Tibial artery (tissue), 4 donors: ENCODE measurements around the gene MYOZ3.
A peak's percentile ranks its signal among the peaks of the same experiment; 100 is the strongest.

ENCODE experiments used
- DNase-seq, 2 donors: peaks; one replicate each; pipeline ENCODE4 v3.0.0-alpha.2; 2019
- H3K27ac ChIP-seq, 2 donors: fragments of 200-600 bp; sonication (generic) in 1 of 2; 1 replicate in 1 of 2; 2 replicates in 1 of 2; pipeline ENCODE4 v1.5.1; 2018 to 2019; ENCODE audit warnings: mild to moderate bottlenecking in 1 of 2
- H3K27me3 ChIP-seq, 2 donors: fragments of 200-600 bp; sonication (generic) in 1 of 2; one replicate each; pipeline versions ENCODE4 v1.5.1 to v1.6.0; 2016 to 2019
- H3K36me3 ChIP-seq, 3 donors: fragments of 200-600 bp; sonication (generic) in 2 of 3; one replicate each; pipeline ENCODE4 v1.5.1; 2016 to 2019; ENCODE audit warnings: mild to moderate bottlenecking in 2 of 3
- H3K4me1 ChIP-seq, 4 donors: fragments of 200-600 bp; sonication (generic) in 2 of 4; 1 replicate in 3 of 4; 2 replicates in 1 of 4; pipeline ENCODE4 v1.5.1; 2016 to 2019
- H3K4me3 ChIP-seq, 2 donors: fragments of 200-600 bp; sonication (generic) in 1 of 2; 1 replicate in 1 of 2; 2 replicates in 1 of 2; pipeline ENCODE4 v1.5.1; 2018 to 2019; ENCODE audit warnings: mild to moderate bottlenecking in 2 of 2
- H3K9me3 ChIP-seq, 3 donors: fragments of 200-600 bp; sonication (generic) in 1 of 3; one replicate each; pipeline ENCODE4 v1.5.1; 2016 to 2019
- intact Hi-C: fragments of 100-400 bp; cut with DNase I; formaldehyde crosslinking; loops from one replicate; pipeline ENCODE4 v1.15.0; 2023; ENCODE audit warnings: low total_unique reads
- TF ChIP-seq, protein P1 (sequence below), 2 experiments: fragments of 200-600 bp in 1 of 2; fragments of 450-650 bp in 1 of 2; IDR thresholded peaks; one replicate each; pipeline ENCODE4 v1.5.1; 2017 to 2019; ENCODE audit warnings: antibody characterized with exemption in 2 of 2, mild to moderate bottlenecking in 1 of 2, moderate library complexity in 1 of 2

The MYOZ3 gene

DNA sequence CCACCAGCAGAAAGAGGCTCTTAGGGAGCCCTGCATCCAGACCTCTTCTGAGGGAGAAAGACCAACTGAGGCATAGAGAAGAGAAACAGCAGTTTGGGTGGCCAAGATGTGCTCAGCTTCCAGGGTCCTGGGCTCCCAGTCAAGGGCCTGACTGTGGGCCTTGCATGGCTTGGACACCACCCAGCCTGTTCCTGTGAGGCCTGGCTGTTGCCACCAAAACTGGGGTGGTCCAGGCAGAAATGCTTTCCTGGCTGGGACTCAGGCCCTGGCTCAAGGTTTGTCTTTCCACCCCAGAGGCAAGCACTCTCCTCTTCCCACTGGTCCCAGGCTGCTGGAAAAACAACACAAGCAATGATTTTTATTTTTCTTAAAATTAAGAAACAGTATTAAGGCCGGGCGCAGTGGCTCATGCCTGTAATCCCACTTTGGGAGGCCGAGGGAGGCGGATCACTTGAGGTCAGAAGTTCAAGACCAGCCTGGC, 13.3 kb downstream of the MYOZ3 start:
- Histone ChIP-seq H3K9me3 (no peaks in the 10 kb centered on the region), H3K27me3 (peaks cover 0 to 4% of the 10 kb centered on the region in 2 donors), H3K4me1 (peaks cover 0 to 46% (median 41%) of the 10 kb centered on the region in 4 donors), H3K36me3 (no peaks in the 10 kb centered on the region), H3K27ac (peak overlapping the region; percentile 74 to 79), H3K4me3 (no peak overlapping the region)
- DNase-seq, result peak; percentile 82 to 87
- TF ChIP-seq, protein P1, sequence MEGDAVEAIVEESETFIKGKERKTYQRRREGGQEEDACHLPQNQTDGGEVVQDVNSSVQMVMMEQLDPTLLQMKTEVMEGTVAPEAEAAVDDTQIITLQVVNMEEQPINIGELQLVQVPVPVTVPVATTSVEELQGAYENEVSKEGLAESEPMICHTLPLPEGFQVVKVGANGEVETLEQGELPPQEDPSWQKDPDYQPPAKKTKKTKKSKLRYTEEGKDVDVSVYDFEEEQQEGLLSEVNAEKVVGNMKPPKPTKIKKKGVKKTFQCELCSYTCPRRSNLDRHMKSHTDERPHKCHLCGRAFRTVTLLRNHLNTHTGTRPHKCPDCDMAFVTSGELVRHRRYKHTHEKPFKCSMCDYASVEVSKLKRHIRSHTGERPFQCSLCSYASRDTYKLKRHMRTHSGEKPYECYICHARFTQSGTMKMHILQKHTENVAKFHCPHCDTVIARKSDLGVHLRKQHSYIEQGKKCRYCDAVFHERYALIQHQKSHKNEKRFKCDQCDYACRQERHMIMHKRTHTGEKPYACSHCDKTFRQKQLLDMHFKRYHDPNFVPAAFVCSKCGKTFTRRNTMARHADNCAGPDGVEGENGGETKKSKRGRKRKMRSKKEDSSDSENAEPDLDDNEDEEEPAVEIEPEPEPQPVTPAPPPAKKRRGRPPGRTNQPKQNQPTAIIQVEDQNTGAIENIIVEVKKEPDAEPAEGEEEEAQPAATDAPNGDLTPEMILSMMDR (IDR thresholded peaks at IDR 0.05), result no peak
- intact Hi-C loops, result no loop called here

GRCh38 chr5:150675069-150675468, 14.0 kb downstream of the MYOZ3 start:
- no peaks in the 10 kb centered on the region for H3K36me3 ChIP-seq
- no peaks in the 10 kb centered on the region for H3K9me3 ChIP-seq
- H3K4me1 ChIP-seq, result peaks cover 0 to 46% (median 41%) of the 10 kb centered on the region in 4 donors
- H3K27me3 ChIP-seq, result peaks cover 0 to 4% of the 10 kb centered on the region in 2 donors
- H3K27ac ChIP-seq, result peak overlapping the region; percentile 74 to 79
- H3K4me3 ChIP-seq, result no peak overlapping the region
- intact Hi-C loops, result no loop called here
- DNase-seq, result no peak
- TF ChIP-seq, protein P1 (IDR thresholded peaks at IDR 0.05), result no peak

GRCh38 chr5:150676578-150676977, 15.5 kb downstream of the MYOZ3 start:
- no peak for DNase-seq
- no peaks in the 10 kb centered on the region for H3K36me3 ChIP-seq
- H3K27me3 ChIP-seq, result peaks cover 0 to 3% of the 10 kb centered on the region in 2 donors
- H3K9me3 ChIP-seq, result no peaks in the 10 kb centered on the region
- H3K4me1 ChIP-seq, result peaks cover 0 to 40% (median 34%) of the 10 kb centered on the region in 4 donors
- H3K27ac ChIP-seq, result no peak overlapping the region
- TF ChIP-seq, protein P1 (IDR thresholded peaks at IDR 0.05), result no peak
- intact Hi-C loops, result no loop called here
- H3K4me3 ChIP-seq, result no peak overlapping the region

DNA sequence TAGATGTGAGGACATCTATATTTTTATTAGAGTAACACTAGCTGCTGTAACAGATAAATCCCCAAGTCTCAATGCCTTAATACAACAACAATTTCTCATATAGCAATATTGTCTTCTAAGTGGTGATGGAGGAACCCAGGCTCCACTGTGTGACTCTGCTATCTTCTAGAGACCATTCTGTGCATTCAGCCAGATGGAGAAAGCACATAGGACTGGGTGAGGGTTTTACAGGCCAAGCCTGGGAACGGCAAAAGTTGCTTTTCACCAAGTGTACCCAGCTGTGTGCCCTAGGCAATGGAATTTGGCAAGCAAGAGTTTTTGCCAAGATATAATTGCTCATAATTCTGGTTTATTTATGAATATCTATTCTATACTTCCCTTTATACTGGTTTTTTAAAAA, 28.1 kb downstream of the MYOZ3 start:
- H3K9me3 ChIP-seq, result no peaks in the 10 kb centered on the region
- peaks cover 38 to 52% (median 38%) of the 10 kb centered on the region in 3 donors for H3K36me3 ChIP-seq
- no peak overlapping the region for H3K4me3 ChIP-seq
- TF ChIP-seq, protein P1 (IDR thresholded peaks at IDR 0.05), result no peak
- H3K27ac ChIP-seq, result no peak overlapping the region
- DNase-seq, result no peak
- intact Hi-C loops, result no loop called here
- no peaks in the 10 kb centered on the region for H3K4me1 ChIP-seq
- H3K27me3 ChIP-seq, result no peaks in the 10 kb centered on the region

GRCh38 chr5:150690760-150691159, 29.7 kb downstream of the MYOZ3 start:
- no peaks in the 10 kb centered on the region for H3K4me1 ChIP-seq
- DNase-seq, result no peak
- H3K4me3 ChIP-seq, result no peak overlapping the region
- TF ChIP-seq, protein P1 (IDR thresholded peaks at IDR 0.05), result no peak
- no peak overlapping the region for H3K27ac ChIP-seq
- H3K9me3 ChIP-seq, result no peaks in the 10 kb centered on the region
- H3K36me3 ChIP-seq, result peaks cover 54 to 68% (median 54%) of the 10 kb centered on the region in 3 donors
- intact Hi-C loops, result no loop called here
- no peaks in the 10 kb centered on the region for H3K27me3 ChIP-seq

- intact Hi-C loops, result no loop called here
- Histone ChIP-seq H3K4me1 (no peaks in the 10 kb centered on the region), H3K4me3 (no peak overlapping the region), H3K36me3 (peaks cover 69 to 83% (median 69%) of the 10 kb centered on the region in 3 donors), H3K27ac (no peak overlapping the region), H3K27me3 (no peaks in the 10 kb centered on the region), H3K9me3 (no peaks in the 10 kb centered on the region)
- DNase-seq, result no peak
- TF ChIP-seq, protein P1 (IDR thresholded peaks at IDR 0.05), result no peak
These were observed 31.2 kb downstream of the MYOZ3 start for GRCh38 chr5:150692276-150692675.
